Cardiac fibroblast (primary cell): ENCODE measurements around the gene GLYAT.

Experiments
- DNase-seq, 2 donors: peaks; one replicate each; pipeline versions ENCODE4 v3.0.0 to v3.0.0-alpha.2; 2010; ENCODE audit warnings: low read depth in 2 of 2
- H3K4me3 ChIP-seq, 2 donors: replicated peaks in 1 of 2; 1 replicate in 1 of 2; 2 replicates in 1 of 2; pipeline ENCODE4 v1.5.1; 2011; ENCODE audit warnings: low read depth in 2 of 2, low read length in 2 of 2, mild to moderate bottlenecking in 2 of 2, moderate library complexity in 1 of 2
- TF ChIP-seq, protein P1 (sequence below): IDR thresholded peaks from one replicate; pipeline ENCODE4 v1.5.1; 2011; ENCODE audit warnings: low read depth, mild to moderate bottlenecking, low read length, inconsistent platforms

The GLYAT gene, protein sequence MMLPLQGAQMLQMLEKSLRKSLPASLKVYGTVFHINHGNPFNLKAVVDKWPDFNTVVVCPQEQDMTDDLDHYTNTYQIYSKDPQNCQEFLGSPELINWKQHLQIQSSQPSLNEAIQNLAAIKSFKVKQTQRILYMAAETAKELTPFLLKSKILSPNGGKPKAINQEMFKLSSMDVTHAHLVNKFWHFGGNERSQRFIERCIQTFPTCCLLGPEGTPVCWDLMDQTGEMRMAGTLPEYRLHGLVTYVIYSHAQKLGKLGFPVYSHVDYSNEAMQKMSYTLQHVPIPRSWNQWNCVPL

DNA sequence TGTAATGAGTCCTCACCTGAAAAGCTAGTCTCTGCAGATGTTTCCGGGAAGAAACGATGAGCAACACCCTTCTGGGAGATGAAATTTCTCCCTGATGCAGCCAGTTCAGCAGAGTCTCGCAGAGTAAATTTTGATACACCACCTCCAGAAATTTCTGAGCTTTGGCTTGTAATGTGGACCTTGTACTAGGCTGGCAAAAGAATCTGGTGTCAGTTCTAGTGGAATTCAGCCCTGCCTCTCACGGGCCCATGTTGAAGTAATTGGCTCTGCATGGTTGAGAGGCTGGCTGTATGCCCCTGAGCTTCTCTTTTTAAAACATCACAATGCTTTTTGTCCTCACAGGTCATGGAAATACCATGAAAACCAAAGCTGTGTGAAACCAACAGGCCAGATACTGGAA, at the start of gene GLYAT:
TSS of gene GLYAT (minus strand) at position 125 of the 400 bp plus-strand sequence. CDS start 7,447 bp downstream, outside the sequence.
- no peak within 1 kb of the TSS for H3K4me3 ChIP-seq
- TF ChIP-seq, protein P1, sequence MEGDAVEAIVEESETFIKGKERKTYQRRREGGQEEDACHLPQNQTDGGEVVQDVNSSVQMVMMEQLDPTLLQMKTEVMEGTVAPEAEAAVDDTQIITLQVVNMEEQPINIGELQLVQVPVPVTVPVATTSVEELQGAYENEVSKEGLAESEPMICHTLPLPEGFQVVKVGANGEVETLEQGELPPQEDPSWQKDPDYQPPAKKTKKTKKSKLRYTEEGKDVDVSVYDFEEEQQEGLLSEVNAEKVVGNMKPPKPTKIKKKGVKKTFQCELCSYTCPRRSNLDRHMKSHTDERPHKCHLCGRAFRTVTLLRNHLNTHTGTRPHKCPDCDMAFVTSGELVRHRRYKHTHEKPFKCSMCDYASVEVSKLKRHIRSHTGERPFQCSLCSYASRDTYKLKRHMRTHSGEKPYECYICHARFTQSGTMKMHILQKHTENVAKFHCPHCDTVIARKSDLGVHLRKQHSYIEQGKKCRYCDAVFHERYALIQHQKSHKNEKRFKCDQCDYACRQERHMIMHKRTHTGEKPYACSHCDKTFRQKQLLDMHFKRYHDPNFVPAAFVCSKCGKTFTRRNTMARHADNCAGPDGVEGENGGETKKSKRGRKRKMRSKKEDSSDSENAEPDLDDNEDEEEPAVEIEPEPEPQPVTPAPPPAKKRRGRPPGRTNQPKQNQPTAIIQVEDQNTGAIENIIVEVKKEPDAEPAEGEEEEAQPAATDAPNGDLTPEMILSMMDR: no peak
- DNase-seq: no peak

DNA sequence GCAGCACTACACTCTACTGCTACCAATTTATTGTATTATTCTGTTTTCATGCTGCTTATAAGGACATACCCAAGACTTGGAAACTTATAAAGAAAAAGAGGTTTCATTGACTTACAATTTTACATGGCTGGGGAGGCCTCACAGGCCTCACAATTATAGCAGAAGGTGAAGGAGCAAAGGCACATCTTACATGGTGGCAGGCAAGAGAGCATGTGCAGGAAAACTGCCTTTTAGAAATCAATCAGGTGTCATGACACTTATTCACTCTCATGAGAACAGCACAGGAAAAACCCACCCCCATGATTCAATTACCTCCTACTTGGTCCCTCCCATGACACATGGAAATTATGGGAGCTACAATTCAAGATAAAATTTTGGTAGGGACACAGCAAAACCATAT, 49.6 kb upstream of the GLYAT start:
- no peak for DNase-seq
- H3K4me3 ChIP-seq: no peak overlapping the region
- TF ChIP-seq, protein P1: no peak

DNA sequence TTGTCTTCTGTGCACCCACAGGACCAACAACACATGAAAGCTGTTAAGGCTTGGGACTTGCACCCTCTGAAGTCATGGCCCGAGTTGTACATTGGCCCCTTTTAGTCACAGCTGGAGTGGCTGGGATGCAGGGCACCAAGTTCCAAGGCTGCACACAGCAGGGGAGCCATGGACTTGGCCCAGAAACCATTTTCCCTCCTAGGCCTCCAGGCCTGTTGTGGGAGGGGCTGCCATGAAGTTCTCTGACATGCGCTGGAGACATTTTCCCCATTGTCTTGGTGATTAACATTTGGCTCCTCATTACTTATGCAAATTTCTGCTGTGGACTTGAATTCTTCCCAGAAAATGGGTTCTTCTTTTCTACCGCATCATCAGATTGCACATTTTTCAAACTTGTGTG, 48.8 kb upstream of the GLYAT start:
- no peak overlapping the region for H3K4me3 ChIP-seq
- TF ChIP-seq, protein P1: no peak
- DNase-seq: no peak

DNA sequence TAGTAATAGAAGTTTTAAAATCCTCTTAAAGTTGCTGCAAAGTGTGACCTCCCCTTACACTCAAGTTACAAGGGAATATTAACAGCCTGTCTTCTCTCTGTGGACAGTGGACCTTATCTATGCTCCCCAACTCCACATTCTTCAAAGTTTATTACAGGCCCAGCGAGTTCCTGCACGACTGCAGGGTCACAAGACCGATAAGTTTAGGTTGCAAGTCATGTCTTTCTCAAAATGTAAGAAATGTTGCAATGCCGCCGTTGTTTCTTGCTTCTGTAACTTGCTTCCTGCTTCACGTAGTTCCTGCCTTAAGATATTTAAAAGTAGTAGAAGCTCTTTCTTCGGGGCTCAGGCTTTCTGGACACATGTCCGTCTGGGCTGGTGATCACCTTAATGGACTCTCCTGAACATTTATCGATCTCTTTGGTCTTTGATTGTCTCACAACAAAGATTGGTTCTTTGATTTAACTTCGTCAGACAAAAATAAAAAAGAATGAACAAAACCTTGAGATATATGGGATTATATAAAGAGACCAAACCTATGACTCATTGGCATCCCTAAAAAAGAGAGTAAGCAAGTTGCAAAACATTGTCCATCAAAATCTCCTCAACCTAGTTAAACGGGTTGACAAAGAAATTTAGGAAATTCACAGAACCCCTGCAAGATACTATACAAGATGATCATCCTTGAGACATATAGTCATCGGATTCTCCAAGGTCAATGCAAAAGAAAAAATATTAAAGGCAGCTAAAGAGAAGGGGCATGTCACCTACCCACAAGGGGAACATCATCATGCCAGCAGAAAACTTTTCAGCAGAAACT, 45.4 kb upstream of the GLYAT start:
- no peak overlapping the region for H3K4me3 ChIP-seq
- DNase-seq: no peak
- TF ChIP-seq, protein P1: no peak

GRCh38 chr11:58775066-58775708, 43.4 kb upstream of the GLYAT start:
- H3K4me3 ChIP-seq: no peak overlapping the region
- DNase-seq: no peak
- TF ChIP-seq, protein P1: no peak

GRCh38 chr11:58774164-58774593, 42.4 kb upstream of the GLYAT start:
- DNase-seq: no peak
- no peak overlapping the region for H3K4me3 ChIP-seq
- TF ChIP-seq, protein P1: no peak
